K562 (cell line): ENCODE data around the gene FAM83D. TPM values are rescaled to one million over a fixed set of nuclear protein-coding genes. Genes with fewer than 3 reads are reported as not detected.

Experiments used
- BCOR ChIP-seq: fragments of 450-650 bp; IDR thresholded peaks from 2 replicates; pipeline ENCODE4 v1.6.1; 2016
- BRD9 ChIP-seq: fragments of 450-650 bp; IDR thresholded peaks from 2 replicates; pipeline ENCODE4 v1.6.1; 2018; ENCODE audit warnings: low read depth; ENCODE audit not compliant: partially characterized antibody
- CCNT2 ChIP-seq: IDR thresholded peaks from 2 replicates; pipeline ENCODE4 v1.6.1; 2011; ENCODE audit warnings: borderline replicate concordance, low read depth, mild to moderate bottlenecking, moderate library complexity, mixed read lengths, low read length; ENCODE audit not compliant: insufficient read length; ENCODE audit errors: extremely low read depth
- ELF1 ChIP-seq: fragments of 200-800 bp; sonication (Bioruptor generic); IDR thresholded peaks from 2 replicates; pipeline ENCODE4 v1.6.1; 2016; ENCODE audit warnings: missing genetic modification characterization, missing compliant biosample characterization
- FOXK1 ChIP-seq: sonication (generic); formaldehyde crosslinking; IDR thresholded peaks from 2 replicates; pipeline ENCODE4 v1.8.0; 2022; ENCODE audit warnings: missing genetic modification reagents, mild to moderate bottlenecking, borderline replicate concordance
- GABPB1 ChIP-seq: sonication (generic); formaldehyde crosslinking; IDR thresholded peaks from 2 replicates; pipeline ENCODE4 v1.8.0; 2022; ENCODE audit warnings: mild to moderate bottlenecking, missing genetic modification reagents
- GTF2E2 ChIP-seq: fragments of 200-800 bp; sonication (Bioruptor generic); IDR thresholded peaks from 2 replicates; pipeline ENCODE4 v1.6.1; 2016; ENCODE audit warnings: missing genetic modification characterization, missing compliant biosample characterization
- HDAC2 ChIP-seq: fragments of 450-650 bp; IDR thresholded peaks from 2 replicates; pipeline ENCODE4 v1.6.1; 2016; ENCODE audit warnings: mild to moderate bottlenecking
- HDGF ChIP-seq: fragments of 450-650 bp; IDR thresholded peaks from 2 replicates; pipeline ENCODE4 v1.6.1; 2016
- JUND ChIP-seq, 2 experiments: IDR thresholded peaks; 2 replicates in 1 of 2; 3 replicates in 1 of 2; pipeline ENCODE4 v1.6.1; 2011; ENCODE audit warnings: borderline replicate concordance in 2 of 2, low read depth in 2 of 2, low read length in 2 of 2, improper control_type of control experiment in 1 of 2, missing biosample characterization in 1 of 2, missing genetic modification characterization in 1 of 2, missing genetic modification reagents in 1 of 2
- KDM5B ChIP-seq: fragments of 200-600 bp; sonication (generic); IDR thresholded peaks from 2 replicates; pipeline ENCODE4 v1.6.1; 2012; ENCODE audit warnings: low read depth, mild to moderate bottlenecking, moderate library complexity, low read length, control low read depth, inconsistent platforms; ENCODE audit not compliant: insufficient replicate concordance
- MNT ChIP-seq, 2 experiments: fragments of 450-650 bp; conservative IDR thresholded peaks; 2 replicates each; pipeline ENCODE4 v1.6.1; 2017; ENCODE audit warnings: mild to moderate bottlenecking in 2 of 2, moderate library complexity in 2 of 2
- NEUROD1 ChIP-seq: fragments of 150-350 bp; IDR thresholded peaks from 2 replicates; pipeline ENCODE4 v1.6.1; 2014; ENCODE audit warnings: borderline replicate concordance, low read length, low read depth; ENCODE audit not compliant: partially characterized antibody
- NFIX ChIP-seq: fragments of 250-450 bp; sonication (Bioruptor Pico); IDR thresholded peaks from 2 replicates; pipeline ENCODE4 v1.4.0; 2020; ENCODE audit warnings: low read depth, mild to moderate bottlenecking, moderate library complexity
- NFXL1 ChIP-seq: fragments of 450-650 bp; formaldehyde crosslinking; IDR thresholded peaks from 2 replicates; pipeline ENCODE4 v1.4.0; 2021; ENCODE audit warnings: mild to moderate bottlenecking
- NRF1 ChIP-seq, 2 experiments: fragments of 450-650 bp; IDR thresholded peaks in 1 of 2; conservative IDR thresholded peaks in 1 of 2; 2 replicates each; pipeline ENCODE4 v1.6.1; 2014; ENCODE audit warnings: mild to moderate bottlenecking in 2 of 2
- TAF7 ChIP-seq: fragments of 450-650 bp; IDR thresholded peaks from 2 replicates; pipeline ENCODE4 v1.6.1; 2016; ENCODE audit warnings: missing genetic modification characterization, missing compliant biosample characterization
- TBL1XR1 ChIP-seq, 2 experiments: IDR thresholded peaks; 2 replicates each; pipeline ENCODE4 v1.6.1; 2012; ENCODE audit warnings: improper control_type of control experiment in 2 of 2, low read length in 2 of 2, mild to moderate bottlenecking in 1 of 2
- TFAM ChIP-seq: fragments of 250-450 bp; sonication (Bioruptor Pico); conservative IDR thresholded peaks from 2 replicates; pipeline ENCODE4 v1.5.0; 2021; ENCODE audit warnings: mild to moderate bottlenecking, moderate library complexity
- U2AF2 ChIP-seq: fragments of 200-400 bp; formaldehyde crosslinking; optimal IDR thresholded peaks from 2 replicates; pipeline ENCODE3; 2017; ENCODE audit warnings: low read depth, mild to moderate bottlenecking, low read length
- ZBTB7A ChIP-seq: IDR thresholded peaks from 2 replicates; pipeline ENCODE4 v1.6.1; 2011; ENCODE audit warnings: low read depth, mild to moderate bottlenecking, low read length, moderate library complexity, borderline replicate concordance; ENCODE audit not compliant: control insufficient read depth
- ZFP1 ChIP-seq: fragments of 450-650 bp; formaldehyde crosslinking; IDR thresholded peaks from 2 replicates; pipeline ENCODE4 v1.4.0; 2020; ENCODE audit warnings: mild to moderate bottlenecking, mixed read lengths
- ZNF592 ChIP-seq: fragments of 450-650 bp; IDR thresholded peaks from 2 replicates; pipeline ENCODE4 v1.6.1; 2017; ENCODE audit warnings: antibody characterized with exemption, mild to moderate bottlenecking
- polyA plus RNA-seq, 8 experiments: library from polyadenylated mRNA; depleted of rRNA in 4 of 8; stranded (reverse) in 5 of 8; unstranded in 3 of 8; fragments of >200 nt; fragmentation: Nextera tagmentation in 2 of 8; fragmentation: Illumina TruSeq in 1 of 8; extraction: Ambion mirVana in 2 of 8; extraction: Trizol in 1 of 8; gene quantifications; 2 replicates each; pipeline versions ENCODE4 v1.2.1 to v1.2.3, GENCODE V29; 2011 to 2014; ENCODE audit warnings: inconsistent platforms in 1 of 8, missing spikeins in 1 of 8
- total RNA-seq, 7 experiments: library from RNA; depleted of rRNA in 6 of 7; stranded (reverse); fragments of >200 nt in 6 of 7; fragmentation: Illumina TruSeq in 2 of 7; extraction: Trizol in 2 of 7; gene quantifications; 2 replicates each; pipeline versions ENCODE4 v1.2.1 to v1.2.3, GENCODE V29; 2011 to 2021; ENCODE audit warnings: low replicate concordance in 1 of 7

Gene FAM83D
- total and polyA plus RNA-seq, 9 of the 15 experiments (the other 6 are each of a cell fraction or from before 2014, with no cell fraction given): 8.2 to 66.1 (median 43.5) TPM

- peak; percentile 86 for TF ChIP-seq ZNF592
- peak; percentile 24; the same call in 1 of the 2 replicates for TF ChIP-seq GTF2E2 (tag)
- TF ChIP-seq ZBTB7A: no peak
- TF ChIP-seq FOXK1: no peak
- TF ChIP-seq U2AF2: no peak
- no peak for TF ChIP-seq NFIX (CRISPR knock-in tag)
- TF ChIP-seq HDGF: no peak
- TF ChIP-seq HDAC2: peak; percentile 38; the same call in 1 of the 2 replicates
- TF ChIP-seq JUND (IDR thresholded peaks at IDR 0.05; ENCODE audit: borderline replicate concordance, low read depth, low read length): no peak
- TF ChIP-seq JUND (tag; IDR thresholded peaks at IDR 0.05; ENCODE audit: borderline replicate concordance, low read depth, low read length): no peak
- no peak for TF ChIP-seq NRF1 (conservative IDR thresholded peaks at IDR 0.05 in 1 of 2, IDR thresholded peaks at IDR 0.05 in 1 of 2)
- TF ChIP-seq ELF1 (tag): no peak
- TF ChIP-seq MNT (conservative IDR thresholded peaks at IDR 0.05): no peak
- TF ChIP-seq BCOR: no peak
- no peak for TF ChIP-seq TBL1XR1 (IDR thresholded peaks at IDR 0.05; ENCODE audit: low read length in 2 of 2)
- TF ChIP-seq NEUROD1: no peak
- TF ChIP-seq BRD9: peak; percentile 71
- TF ChIP-seq GABPB1: no peak
- TF ChIP-seq TFAM (CRISPR knock-in tag): no peak
- 0 out of 2 replicates have a peak, but pooled peaks have one; percentile 59 for TF ChIP-seq TAF7 (tag)
- no peak for TF ChIP-seq KDM5B
- TF ChIP-seq CCNT2: no peak
- TF ChIP-seq ZFP1 (CRISPR knock-in tag): no peak
- TF ChIP-seq NFXL1 (CRISPR knock-in tag): no peak
These were observed 35.4 kb downstream of the FAM83D start (continued) for GRCh38 chr20:38961530-38962043.
